HG02970 (cell line): ENCODE measurements around the gene COG5.
A peak's percentile ranks its signal among the peaks of the same experiment; 100 is the strongest.

Experiments used
- ATAC-seq: cut with Tn5 transposase; IDR thresholded peaks from one replicate; pipeline ENCODE4 v1.9.1; 2021; ENCODE audit warnings: mild to moderate bottlenecking, moderate library complexity, moderate number of reproducible peaks; ENCODE audit not compliant: unreplicated experiment, low FRiP score

Gene COG5

DNA sequence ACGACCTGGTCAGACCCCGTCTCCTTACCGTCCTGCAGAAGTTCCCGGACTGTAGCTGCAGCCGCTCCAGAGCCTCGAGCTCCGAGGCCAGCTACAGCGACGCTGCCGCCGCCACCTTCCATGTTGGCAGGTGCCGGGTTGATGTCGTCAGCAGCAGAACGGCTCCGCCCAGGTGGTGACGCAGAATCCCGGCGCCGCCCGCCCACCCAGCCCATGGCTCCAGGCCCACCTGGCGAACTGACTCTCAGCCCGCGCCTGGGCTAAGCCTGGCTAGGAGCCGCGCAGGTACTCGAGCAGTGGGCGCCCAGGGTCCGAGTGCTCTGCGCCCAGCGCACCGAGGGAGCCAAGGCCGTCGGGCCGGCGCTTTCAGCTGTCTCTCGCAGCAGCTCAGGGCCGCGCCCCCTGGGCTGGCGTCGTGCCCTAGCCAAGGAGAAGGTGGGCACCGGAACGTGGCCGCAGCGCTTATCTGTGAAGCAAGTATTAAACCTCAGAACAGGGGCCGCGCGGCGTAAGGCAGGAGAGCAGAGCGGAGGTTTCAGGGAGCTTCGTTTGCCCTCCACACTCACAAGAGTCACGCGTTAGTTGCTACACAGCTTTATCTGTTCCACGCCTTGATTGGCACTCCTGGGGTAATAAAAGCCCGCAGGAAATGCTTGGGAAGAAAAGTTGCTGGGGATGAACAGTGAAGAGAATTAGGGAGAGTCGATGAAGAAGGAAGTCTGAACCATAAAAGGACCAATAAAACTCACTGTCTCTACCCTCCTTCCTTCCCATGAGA lies at the start of gene COG5, which contains the start of gene DUS4L:
COG5 (minus strand) TSS at position 146 of the 778 bp plus-strand sequence; CDS start at position 122, 24 bp downstream.
DUS4L (plus strand) TSS at position 197 of the 778 bp plus-strand sequence. CDS start 3,100 bp downstream, outside the sequence.
- ATAC-seq = peak; percentile 95

- ATAC-seq = no peak
Measured at GRCh38 chr7:107613439-107613838, 49.7 kb upstream of the COG5 start.

- ATAC-seq = no peak
Measured at GRCh38 chr7:107610323-107610722, 46.6 kb upstream of the COG5 start.

DNA sequence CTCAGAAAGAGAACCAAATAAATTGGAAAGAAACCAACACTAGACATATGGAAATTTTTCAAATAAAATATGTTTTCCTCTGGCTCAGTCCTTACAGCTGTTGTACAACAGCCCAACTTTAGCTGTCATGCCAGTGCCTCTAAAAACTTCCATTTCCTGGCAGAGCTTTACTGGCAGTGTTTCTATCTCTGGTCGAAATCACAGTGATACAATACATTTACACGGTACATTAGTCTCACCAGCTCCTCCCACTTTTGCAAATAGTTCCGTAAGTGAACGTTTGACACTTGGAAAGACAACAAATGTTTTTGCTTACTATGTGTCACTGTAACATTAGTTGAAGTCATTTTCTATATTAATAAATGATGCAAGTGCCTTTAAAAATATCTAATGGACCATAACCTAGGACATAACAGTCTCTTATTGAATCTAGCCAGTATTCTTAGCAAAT lies 46.1 kb upstream of the COG5 start:
- ATAC-seq = no peak

GRCh38 chr7:107606303-107606702 lies 42.6 kb upstream of the COG5 start:
- no peak for ATAC-seq

DNA sequence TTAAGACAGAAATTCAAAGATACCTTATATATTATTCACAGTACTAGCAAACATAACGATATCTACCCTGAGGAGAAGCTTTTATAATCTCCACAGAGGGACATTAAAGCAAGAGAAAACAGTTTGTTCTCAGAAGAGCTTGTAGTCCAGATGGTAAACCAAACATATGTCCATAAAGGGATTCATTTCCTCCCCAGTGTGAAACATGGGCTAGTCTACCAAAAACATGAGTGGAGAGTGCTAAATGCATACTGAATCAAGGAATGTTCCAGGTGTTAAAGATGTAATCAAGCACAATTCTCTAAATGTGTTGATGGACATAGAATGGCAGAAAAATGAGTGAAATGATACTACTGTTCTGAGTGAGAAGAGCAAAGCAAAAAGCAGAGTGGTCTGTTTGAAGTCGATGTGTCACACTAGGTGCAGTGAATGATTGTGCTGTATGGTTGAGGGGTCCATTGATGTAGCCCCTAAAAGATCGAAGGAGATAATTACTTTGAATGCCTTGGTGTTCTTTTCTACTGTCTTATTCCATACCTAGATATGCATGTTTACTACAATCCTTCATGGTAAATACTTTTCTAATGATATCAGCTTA lies 41.6 kb upstream of the COG5 start:
- ATAC-seq = no peak

- ATAC-seq = no peak
Measured at GRCh38 chr7:107600816-107601215, 37.1 kb upstream of the COG5 start.

GRCh38 chr7:107599262-107599661 lies 35.5 kb upstream of the COG5 start:
- ATAC-seq = no peak

- no peak for ATAC-seq
Measured at GRCh38 chr7:107597953-107598352, 34.2 kb upstream of the COG5 start.

GRCh38 chr7:107597582-107597916 lies 33.8 kb upstream of the COG5 start:
- no peak for ATAC-seq

GRCh38 chr7:107596881-107597581 lies 33.3 kb upstream of the COG5 start:
- no peak for ATAC-seq

DNA sequence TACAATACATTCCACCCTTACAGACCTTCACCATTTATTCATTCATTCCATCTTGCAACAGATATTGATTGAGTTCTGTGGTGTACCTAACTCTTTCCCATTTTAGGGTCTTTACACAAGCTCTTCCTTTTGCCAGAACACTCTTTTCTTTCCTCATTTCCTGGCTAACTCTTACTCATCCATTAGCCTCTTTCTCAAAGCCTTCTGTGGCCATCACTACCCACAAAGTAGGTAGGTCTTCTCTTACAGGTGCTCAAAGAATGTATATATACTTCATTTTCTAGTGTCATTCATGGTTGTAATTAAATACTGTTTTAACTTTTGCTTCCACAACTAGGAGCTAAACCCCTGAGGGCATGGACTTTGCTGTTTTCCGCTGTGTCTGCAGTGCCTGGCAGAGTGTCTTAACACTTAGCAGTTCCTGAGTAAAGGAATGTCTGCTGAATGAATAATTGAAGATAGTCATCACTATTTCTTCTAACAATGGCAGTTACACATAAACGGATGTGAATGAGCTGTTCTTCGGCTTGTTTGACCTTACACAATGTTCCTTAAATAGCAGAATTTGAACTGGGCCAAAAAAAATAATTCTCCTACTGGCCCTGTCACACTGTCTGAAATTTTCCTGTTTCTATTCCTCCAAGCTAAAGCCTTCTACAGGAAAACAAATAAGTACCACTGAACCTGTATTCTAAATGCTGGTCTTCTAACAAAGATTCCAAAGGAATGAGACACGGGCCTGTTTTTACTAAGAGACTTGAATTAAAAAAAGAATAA lies 31.4 kb upstream of the COG5 start:
- ATAC-seq = no peak

DNA sequence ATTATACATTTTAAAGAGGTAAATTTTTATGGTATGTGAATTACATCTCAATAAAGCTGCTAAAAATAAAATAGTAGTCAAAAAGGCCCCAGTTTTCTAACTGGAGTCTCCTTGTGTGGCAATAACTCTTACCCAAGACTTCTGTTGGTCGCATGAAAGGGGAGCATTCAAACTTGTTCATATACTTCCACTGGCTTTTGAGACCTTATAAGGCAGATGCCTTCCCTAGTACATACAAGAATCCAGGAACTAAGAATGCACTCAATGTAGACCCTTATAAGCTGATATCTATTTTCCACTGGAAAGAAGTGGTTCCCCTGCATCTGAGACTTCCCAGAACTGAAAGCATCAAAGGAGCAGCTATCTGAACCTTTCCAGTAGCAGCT lies 29.3 kb upstream of the COG5 start:
- ATAC-seq = no peak

DNA sequence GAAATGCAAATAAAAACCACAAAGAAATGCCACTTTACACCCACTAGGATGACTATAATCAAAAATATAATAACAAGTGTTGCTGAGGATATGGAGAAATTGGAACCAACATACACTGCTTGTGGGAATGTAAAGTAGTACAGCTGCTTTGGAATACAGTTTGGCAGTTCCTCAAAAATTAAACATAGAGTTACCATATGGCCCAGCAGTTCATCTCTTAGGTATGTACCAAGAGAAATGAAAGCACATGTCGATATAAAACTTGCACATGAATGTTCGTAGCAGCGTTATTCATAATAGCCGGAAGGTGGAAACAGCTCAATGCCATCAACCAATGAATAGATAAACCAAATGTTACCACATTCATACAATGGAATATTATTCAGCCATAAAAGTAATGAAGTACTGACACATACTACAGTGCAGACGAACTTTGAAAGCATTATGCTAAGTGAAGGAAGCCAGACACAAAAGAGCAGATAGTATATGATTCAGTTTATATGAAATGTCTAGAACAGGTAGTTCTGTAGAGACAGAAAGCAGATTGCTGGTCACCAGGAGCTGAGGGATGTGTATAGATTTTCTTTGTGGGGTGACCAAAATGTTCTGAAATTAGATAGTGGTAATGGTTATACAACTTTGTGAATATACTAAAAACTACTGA lies 28.8 kb upstream of the COG5 start:
- ATAC-seq = no peak

GRCh38 chr7:107591421-107591820 lies 27.7 kb upstream of the COG5 start:
- no peak for ATAC-seq

DNA sequence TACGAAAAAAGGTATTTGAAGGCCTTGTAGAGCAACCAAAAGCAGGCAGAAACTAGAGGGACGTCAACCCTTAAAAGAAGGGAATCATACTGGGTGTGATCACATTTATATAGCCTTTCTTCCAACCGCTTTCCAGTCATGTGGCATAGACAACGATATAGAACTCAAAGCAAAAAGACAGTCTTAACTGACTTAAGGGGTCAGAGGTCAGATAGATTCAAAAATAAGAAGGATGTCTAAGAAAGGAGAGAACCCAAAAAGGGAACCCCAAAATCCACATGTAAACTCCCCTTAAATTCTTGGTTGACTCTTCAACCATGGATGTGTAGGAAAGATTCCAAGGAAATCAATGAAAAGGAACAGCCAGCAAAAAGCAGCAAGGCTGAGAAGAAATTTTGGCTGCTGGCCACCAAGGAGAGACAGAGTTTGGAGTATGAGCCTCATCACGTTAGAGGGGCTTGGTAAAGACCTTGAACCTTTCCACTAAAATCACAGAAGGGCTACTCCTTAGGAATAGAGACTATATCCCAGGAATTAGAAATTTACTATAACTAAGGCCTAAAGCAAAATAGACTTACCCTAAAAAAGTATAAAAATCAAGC lies 24.9 kb upstream of the COG5 start:
- no peak for ATAC-seq

- no peak for ATAC-seq
Measured at GRCh38 chr7:107584716-107585115, 21.0 kb upstream of the COG5 start.

DNA sequence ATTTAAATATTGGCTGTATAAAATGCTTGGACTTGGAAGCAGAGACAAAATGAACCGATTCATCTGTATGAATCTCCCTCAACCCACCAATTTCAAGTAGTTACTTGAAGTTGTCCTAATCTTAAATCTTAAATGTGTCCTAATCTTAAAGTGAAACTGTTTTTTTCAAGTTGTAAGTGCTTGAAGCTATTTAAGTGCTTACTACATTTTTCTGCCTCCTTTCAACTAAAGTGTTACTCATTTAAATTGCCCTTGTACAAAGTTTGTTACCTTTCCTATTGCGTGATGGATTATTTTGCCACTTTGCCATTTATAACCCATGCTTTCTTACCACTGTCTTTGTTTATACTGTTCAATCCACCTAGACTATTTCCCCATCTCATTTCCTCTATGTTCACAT lies 19.2 kb upstream of the COG5 start:
- no peak for ATAC-seq

GRCh38 chr7:107581387-107582013 lies 17.8 kb upstream of the COG5 start:
- ATAC-seq = no peak
